HEK293 (cell line): Measurements from ENCODE around the gene SKI.

Experiments
- ZBTB7A ChIP-seq: fragments of 450-650 bp; formaldehyde crosslinking; IDR thresholded peaks from 2 replicates; pipeline ENCODE4 v1.5.1; 2016; ENCODE audit warnings: low read depth, missing biosample characterization, missing genetic modification characterization
- ZNF133 ChIP-seq: fragments of 450-650 bp; formaldehyde crosslinking; IDR thresholded peaks from 2 replicates; pipeline ENCODE4 v1.5.1; 2016; ENCODE audit warnings: missing biosample characterization, missing genetic modification characterization
- ZNF292 ChIP-seq: fragments of 450-650 bp; formaldehyde crosslinking; IDR thresholded peaks from 2 replicates; pipeline ENCODE4 v1.5.1; 2016; ENCODE audit warnings: low read depth, missing biosample characterization, missing genetic modification characterization, borderline replicate concordance
- TF ChIP-seq, protein P1 (sequence below): fragments of 450-650 bp; formaldehyde crosslinking; IDR thresholded peaks from 2 replicates; pipeline ENCODE4 v1.5.1; 2016; ENCODE audit warnings: missing biosample characterization, missing genetic modification characterization
- TF ChIP-seq, protein P2 (sequence below): fragments of 450-650 bp; formaldehyde crosslinking; IDR thresholded peaks from 2 replicates; pipeline ENCODE4 v1.5.1; 2016; ENCODE audit warnings: missing biosample characterization, missing genetic modification characterization

DNA sequence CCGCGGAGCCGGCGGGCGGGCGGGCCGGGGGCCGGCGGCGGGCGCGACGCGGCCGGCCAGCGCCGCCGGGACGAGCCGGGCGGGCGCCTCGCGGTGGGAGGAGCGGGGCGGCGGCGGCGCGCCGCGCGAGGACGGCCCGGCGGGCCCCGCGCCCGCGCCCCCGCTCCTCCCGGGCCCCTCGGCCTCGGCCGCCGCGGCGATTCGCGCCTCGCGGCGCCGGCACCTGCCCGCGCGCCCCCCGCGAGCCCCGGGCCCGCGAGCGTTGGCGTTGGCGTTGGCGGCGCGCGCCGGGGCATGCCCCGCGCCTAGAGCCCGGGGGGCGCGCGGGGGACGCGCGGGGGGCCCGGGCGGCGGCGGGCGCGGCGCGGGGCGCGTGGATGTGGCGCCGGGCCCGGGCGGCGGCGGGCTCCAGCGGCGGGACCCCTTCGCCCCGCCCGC is at the start of gene SKI:
- TF ChIP-seq, protein P1, sequence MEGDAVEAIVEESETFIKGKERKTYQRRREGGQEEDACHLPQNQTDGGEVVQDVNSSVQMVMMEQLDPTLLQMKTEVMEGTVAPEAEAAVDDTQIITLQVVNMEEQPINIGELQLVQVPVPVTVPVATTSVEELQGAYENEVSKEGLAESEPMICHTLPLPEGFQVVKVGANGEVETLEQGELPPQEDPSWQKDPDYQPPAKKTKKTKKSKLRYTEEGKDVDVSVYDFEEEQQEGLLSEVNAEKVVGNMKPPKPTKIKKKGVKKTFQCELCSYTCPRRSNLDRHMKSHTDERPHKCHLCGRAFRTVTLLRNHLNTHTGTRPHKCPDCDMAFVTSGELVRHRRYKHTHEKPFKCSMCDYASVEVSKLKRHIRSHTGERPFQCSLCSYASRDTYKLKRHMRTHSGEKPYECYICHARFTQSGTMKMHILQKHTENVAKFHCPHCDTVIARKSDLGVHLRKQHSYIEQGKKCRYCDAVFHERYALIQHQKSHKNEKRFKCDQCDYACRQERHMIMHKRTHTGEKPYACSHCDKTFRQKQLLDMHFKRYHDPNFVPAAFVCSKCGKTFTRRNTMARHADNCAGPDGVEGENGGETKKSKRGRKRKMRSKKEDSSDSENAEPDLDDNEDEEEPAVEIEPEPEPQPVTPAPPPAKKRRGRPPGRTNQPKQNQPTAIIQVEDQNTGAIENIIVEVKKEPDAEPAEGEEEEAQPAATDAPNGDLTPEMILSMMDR: no peak
- no peak for TF ChIP-seq ZBTB7A (tag by site-specific recombination)
- TF ChIP-seq ZNF133 (tag by site-specific recombination): no peak
- TF ChIP-seq, protein P2, sequence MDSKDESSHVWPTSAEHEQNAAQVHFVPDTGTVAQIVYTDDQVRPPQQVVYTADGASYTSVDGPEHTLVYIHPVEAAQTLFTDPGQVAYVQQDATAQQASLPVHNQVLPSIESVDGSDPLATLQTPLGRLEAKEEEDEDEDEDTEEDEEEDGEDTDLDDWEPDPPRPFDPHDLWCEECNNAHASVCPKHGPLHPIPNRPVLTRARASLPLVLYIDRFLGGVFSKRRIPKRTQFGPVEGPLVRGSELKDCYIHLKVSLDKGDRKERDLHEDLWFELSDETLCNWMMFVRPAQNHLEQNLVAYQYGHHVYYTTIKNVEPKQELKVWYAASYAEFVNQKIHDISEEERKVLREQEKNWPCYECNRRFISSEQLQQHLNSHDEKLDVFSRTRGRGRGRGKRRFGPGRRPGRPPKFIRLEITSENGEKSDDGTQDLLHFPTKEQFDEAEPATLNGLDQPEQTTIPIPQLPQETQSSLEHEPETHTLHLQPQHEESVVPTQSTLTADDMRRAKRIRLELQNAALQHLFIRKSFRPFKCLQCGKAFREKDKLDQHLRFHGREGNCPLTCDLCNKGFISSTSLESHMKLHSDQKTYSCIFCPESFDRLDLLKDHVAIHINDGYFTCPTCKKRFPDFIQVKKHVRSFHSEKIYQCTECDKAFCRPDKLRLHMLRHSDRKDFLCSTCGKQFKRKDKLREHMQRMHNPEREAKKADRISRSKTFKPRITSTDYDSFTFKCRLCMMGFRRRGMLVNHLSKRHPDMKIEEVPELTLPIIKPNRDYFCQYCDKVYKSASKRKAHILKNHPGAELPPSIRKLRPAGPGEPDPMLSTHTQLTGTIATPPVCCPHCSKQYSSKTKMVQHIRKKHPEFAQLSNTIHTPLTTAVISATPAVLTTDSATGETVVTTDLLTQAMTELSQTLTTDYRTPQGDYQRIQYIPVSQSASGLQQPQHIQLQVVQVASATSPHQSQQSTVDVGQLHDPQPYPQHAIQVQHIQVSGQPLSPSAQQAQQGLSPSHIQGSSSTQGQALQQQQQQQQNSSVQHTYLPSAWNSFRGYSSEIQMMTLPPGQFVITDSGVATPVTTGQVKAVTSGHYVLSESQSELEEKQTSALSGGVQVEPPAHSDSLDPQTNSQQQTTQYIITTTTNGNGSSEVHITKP (tag by site-specific recombination): no peak
- TF ChIP-seq ZNF292 (tag by site-specific recombination): no peak
